ENCODE data around the gene LRRC4C. TPM values are rescaled to one million over a fixed set of nuclear protein-coding genes. Genes with fewer than 3 reads are reported as not detected.

LRRC4C gene
- total RNA-seq, 1 donor from 2014 or later: 5.5 TPM

GRCh38 chr11:41074318-41074717, 385.1 kb downstream of the LRRC4C start:
- Mint-ChIP-seq H3K9me3 (peaks cover 23% of the 10 kb centered on the region), H3K36me3 (ENCODE audit: low read depth) (peaks cover 7% of the 10 kb centered on the region), H3K4me1 (no peaks in the 10 kb centered on the region), H3K27ac (ENCODE audit: unreplicated experiment) (no peak overlapping the region), H3K4me3 (no peak overlapping the region), H3K27me3 (ENCODE audit: low read depth) (no peaks in the 10 kb centered on the region)
- TF ChIP-seq CTCF (conservative IDR thresholded peaks at IDR 0.05): no peak
- DNase-seq (ENCODE audit: low read depth, low spot score): no peak

- no peak for TF ChIP-seq CTCF (conservative IDR thresholded peaks at IDR 0.05)
- Mint-ChIP-seq H3K4me1 (no peaks in the 10 kb centered on the region), H3K9me3 (peaks cover 16% of the 10 kb centered on the region), H3K4me3 (no peak overlapping the region), H3K36me3 (ENCODE audit: low read depth) (peaks cover 5% of the 10 kb centered on the region), H3K27ac (ENCODE audit: unreplicated experiment) (no peak overlapping the region), H3K27me3 (ENCODE audit: low read depth) (no peaks in the 10 kb centered on the region)
- no peak for DNase-seq (ENCODE audit: low read depth, low spot score)
These were observed 394.0 kb downstream of the LRRC4C start for GRCh38 chr11:41065432-41065831.

- no peak overlapping the region for H3K27ac Mint-ChIP-seq (ENCODE audit: unreplicated experiment)
- H3K27me3 Mint-ChIP-seq (ENCODE audit: low read depth): no peaks in the 10 kb centered on the region
- no peaks in the 10 kb centered on the region for H3K4me1 Mint-ChIP-seq
- no peak for TF ChIP-seq CTCF (conservative IDR thresholded peaks at IDR 0.05)
- no peak for DNase-seq (ENCODE audit: low read depth, low spot score)
- no peak overlapping the region for H3K4me3 Mint-ChIP-seq
- no peaks in the 10 kb centered on the region for H3K36me3 Mint-ChIP-seq (ENCODE audit: low read depth)
- no peaks in the 10 kb centered on the region for H3K9me3 Mint-ChIP-seq
These were observed 401.3 kb downstream of the LRRC4C start for GRCh38 chr11:41058138-41058537.

- Mint-ChIP-seq H3K4me3 (no peak overlapping the region), H3K4me1 (no peaks in the 10 kb centered on the region), H3K36me3 (ENCODE audit: low read depth) (no peaks in the 10 kb centered on the region), H3K27me3 (ENCODE audit: low read depth) (no peaks in the 10 kb centered on the region), H3K9me3 (no peaks in the 10 kb centered on the region), H3K27ac (ENCODE audit: unreplicated experiment) (no peak overlapping the region)
- no peak for TF ChIP-seq CTCF (conservative IDR thresholded peaks at IDR 0.05)
- no peak for DNase-seq (ENCODE audit: low read depth, low spot score)
These were observed 402.4 kb downstream of the LRRC4C start for GRCh38 chr11:41056892-41057569.

GRCh38 chr11:41053894-41054293, 405.6 kb downstream of the LRRC4C start:
- TF ChIP-seq CTCF (conservative IDR thresholded peaks at IDR 0.05): no peak
- no peak for DNase-seq (ENCODE audit: low read depth, low spot score)
- H3K4me1 Mint-ChIP-seq: no peaks in the 10 kb centered on the region
- peaks cover 3% of the 10 kb centered on the region for H3K9me3 Mint-ChIP-seq
- H3K27ac Mint-ChIP-seq (ENCODE audit: unreplicated experiment): no peak overlapping the region
- H3K4me3 Mint-ChIP-seq: no peak overlapping the region
- no peaks in the 10 kb centered on the region for H3K27me3 Mint-ChIP-seq (ENCODE audit: low read depth)
- no peaks in the 10 kb centered on the region for H3K36me3 Mint-ChIP-seq (ENCODE audit: low read depth)

Data from neural crest cell (in vitro differentiated cells).